Effector memory CD4-positive, alpha-beta T cell (primary cell): ENCODE measurements around the gene MSRB2.

Experiments
- DNase-seq, 3 donors: peaks; one replicate each; pipeline ENCODE4 v3.0.0-alpha.2; 2020
- H3K27ac ChIP-seq: 2 replicates; pipeline ENCODE4 v1.7.0; 2013; ENCODE audit warnings: mild to moderate bottlenecking, low read length, moderate library complexity; ENCODE audit not compliant: insufficient read depth, poor library complexity, severe bottlenecking
- H3K27me3 ChIP-seq: replicated peaks from 2 replicates; pipeline ENCODE4 v1.7.0; 2013; ENCODE audit warnings: mild to moderate bottlenecking, low read length; ENCODE audit not compliant: insufficient read depth, control insufficient read depth, poor library complexity, severe bottlenecking
- H3K36me3 ChIP-seq: 2 replicates; pipeline ENCODE4 v1.7.0; 2013; ENCODE audit warnings: mild to moderate bottlenecking, low read length, moderate library complexity; ENCODE audit not compliant: control insufficient read depth, insufficient read depth
- H3K4me1 ChIP-seq: 2 replicates; pipeline ENCODE4 v1.7.0; 2013; ENCODE audit warnings: low read length, mild to moderate bottlenecking; ENCODE audit not compliant: control insufficient read depth, insufficient read depth, poor library complexity, severe bottlenecking
- H3K4me3 ChIP-seq: 2 replicates; pipeline ENCODE4 v1.7.0; 2013; ENCODE audit warnings: low read length, low read depth, mild to moderate bottlenecking; ENCODE audit not compliant: insufficient read depth, poor library complexity, severe bottlenecking
- H3K9me3 ChIP-seq: 2 replicates; pipeline ENCODE4 v1.7.0; 2013; ENCODE audit warnings: mild to moderate bottlenecking, low read length, moderate library complexity; ENCODE audit not compliant: control insufficient read depth
- total RNA-seq, 3 donors: gene quantifications; one replicate each; lab custom pipeline; 2026; lab: John Stamatoyannopoulos, UW

Gene MSRB2
- 2.2 to 3.1 (median 2.3) reads per million in 3 donors for total RNA-seq

DNA sequence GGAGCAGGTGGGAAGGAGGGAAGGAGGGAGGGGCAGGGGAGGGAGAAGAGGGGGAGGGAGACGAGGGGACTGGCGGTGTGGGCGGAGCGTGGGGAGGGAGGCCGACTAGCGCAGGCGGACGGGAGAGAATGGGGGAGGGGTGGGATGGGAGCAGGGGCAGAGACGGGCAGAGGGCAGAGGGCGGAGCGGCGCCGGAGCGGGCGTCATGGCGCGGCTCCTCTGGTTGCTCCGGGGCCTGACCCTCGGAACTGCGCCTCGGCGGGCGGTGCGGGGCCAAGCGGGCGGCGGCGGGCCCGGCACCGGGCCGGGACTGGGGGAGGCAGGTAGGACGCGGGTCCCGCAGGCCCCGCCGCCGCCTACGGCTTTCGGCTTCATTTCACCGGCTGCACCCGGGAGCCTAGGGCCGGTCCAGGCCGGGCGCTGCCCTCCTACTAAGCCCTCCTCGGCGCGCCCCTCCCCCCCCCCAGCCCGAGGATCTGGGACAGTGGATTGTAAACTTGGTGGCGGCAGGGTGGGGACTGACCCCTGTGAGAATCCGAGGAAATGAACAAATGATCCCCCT lies at the start of gene MSRB2:
Gene MSRB2, plus strand, starts transcription at position 176 of the 562 bp plus-strand sequence. Its CDS starts 30 bp downstream, at position 206.
- no peaks in the 10 kb centered on the region for H3K36me3 ChIP-seq
- H3K27ac ChIP-seq = peak within 1 kb of the TSS; percentile 62
- no peaks in the 10 kb centered on the region for H3K27me3 ChIP-seq
- peaks cover 17% of the 10 kb centered on the region for H3K4me1 ChIP-seq
- peak within 1 kb of the TSS; percentile 66 for H3K4me3 ChIP-seq
- H3K9me3 ChIP-seq = no peaks in the 10 kb centered on the region
- DNase-seq = peak; percentile 58 to 68 (median 67)

GRCh38 chr10:23046027-23046426 lies 49.4 kb upstream of the MSRB2 start:
- H3K9me3 ChIP-seq = no peaks in the 10 kb centered on the region
- no peaks in the 10 kb centered on the region for H3K36me3 ChIP-seq
- no peaks in the 10 kb centered on the region for H3K27me3 ChIP-seq
- H3K4me3 ChIP-seq = no peak overlapping the region
- no peak overlapping the region for H3K27ac ChIP-seq
- no peak for DNase-seq
- no peaks in the 10 kb centered on the region for H3K4me1 ChIP-seq

DNA sequence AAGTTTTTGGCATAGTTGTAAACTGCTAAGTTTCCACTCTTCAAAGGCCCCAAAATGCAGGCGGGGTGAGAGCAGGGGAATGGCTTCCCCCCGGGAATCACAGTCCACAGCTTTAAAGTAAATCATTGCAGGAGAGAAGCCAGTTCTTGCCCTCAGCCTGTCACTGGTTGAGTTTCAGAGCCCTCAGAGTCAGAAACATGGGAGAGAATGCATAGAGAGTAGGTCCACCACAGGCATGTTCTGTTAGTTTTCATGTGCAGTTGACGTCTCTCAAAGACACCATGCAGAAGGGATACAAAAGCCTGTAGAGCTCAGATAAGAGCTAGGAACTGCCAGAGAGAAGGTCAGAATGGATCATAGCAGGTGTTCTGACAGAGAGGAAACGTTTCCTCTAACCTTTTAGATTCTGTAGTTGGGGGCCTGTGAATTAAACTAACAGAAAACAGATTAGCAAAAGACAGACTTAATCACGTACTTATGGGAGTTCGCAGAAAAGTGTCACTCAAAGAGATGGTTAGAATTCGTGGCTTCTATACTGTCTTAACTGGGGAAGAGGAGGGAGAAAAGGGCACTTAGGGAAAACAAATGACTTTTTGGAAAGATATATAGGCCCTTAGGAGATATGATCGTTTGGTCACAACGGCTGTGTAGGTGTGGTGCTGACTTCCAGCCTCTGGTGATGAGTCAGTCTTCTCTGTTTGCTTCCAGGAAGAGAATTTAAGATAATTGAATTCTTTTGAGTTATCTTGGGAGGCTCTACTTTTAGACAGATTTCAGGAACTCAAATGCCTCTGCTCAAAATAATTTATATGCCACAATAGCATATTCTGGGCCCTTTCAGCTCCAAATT lies 48.0 kb upstream of the MSRB2 start:
- no peaks in the 10 kb centered on the region for H3K36me3 ChIP-seq
- H3K9me3 ChIP-seq = no peaks in the 10 kb centered on the region
- no peak for DNase-seq
- H3K4me3 ChIP-seq = no peak overlapping the region
- no peaks in the 10 kb centered on the region for H3K4me1 ChIP-seq
- peaks cover 4% of the 10 kb centered on the region for H3K27me3 ChIP-seq
- no peak overlapping the region for H3K27ac ChIP-seq

GRCh38 chr10:23048191-23048590 lies 47.2 kb upstream of the MSRB2 start:
- peaks cover 4% of the 10 kb centered on the region for H3K27me3 ChIP-seq
- H3K36me3 ChIP-seq = no peaks in the 10 kb centered on the region
- H3K9me3 ChIP-seq = no peaks in the 10 kb centered on the region
- no peak overlapping the region for H3K27ac ChIP-seq
- no peaks in the 10 kb centered on the region for H3K4me1 ChIP-seq
- no peak overlapping the region for H3K4me3 ChIP-seq
- no peak for DNase-seq

DNA sequence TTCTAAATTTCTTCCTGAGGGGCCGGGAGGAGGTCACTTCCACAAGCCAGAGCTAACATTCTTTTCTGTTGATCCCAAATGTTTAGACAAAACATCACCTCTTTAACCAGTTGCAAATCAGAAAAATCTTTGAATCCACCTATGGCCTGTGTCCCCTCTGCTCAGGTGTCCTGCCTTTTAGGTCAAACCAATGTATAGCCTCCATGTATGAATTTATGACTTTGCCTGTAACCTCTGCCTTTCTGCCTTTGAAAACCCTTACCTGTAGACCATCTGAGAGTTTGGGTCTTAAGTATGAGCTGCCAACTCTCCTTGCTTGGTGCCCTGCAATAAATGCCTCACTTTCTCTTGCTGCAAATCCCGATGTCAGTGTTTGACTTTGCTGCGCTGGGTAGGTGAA lies 44.1 kb upstream of the MSRB2 start:
- no peaks in the 10 kb centered on the region for H3K36me3 ChIP-seq
- H3K27ac ChIP-seq = no peak overlapping the region
- H3K9me3 ChIP-seq = no peaks in the 10 kb centered on the region
- H3K4me1 ChIP-seq = no peaks in the 10 kb centered on the region
- H3K4me3 ChIP-seq = no peak overlapping the region
- peaks cover 4% of the 10 kb centered on the region for H3K27me3 ChIP-seq
- no peak for DNase-seq

- Histone ChIP-seq H3K36me3 (no peaks in the 10 kb centered on the region), H3K9me3 (no peaks in the 10 kb centered on the region), H3K27ac (no peak overlapping the region), H3K4me3 (no peak overlapping the region), H3K27me3 (peaks cover 4% of the 10 kb centered on the region), H3K4me1 (no peaks in the 10 kb centered on the region)
- no peak for DNase-seq
Observed at GRCh38 chr10:23051855-23052331, 43.5 kb upstream of the MSRB2 start.

DNA sequence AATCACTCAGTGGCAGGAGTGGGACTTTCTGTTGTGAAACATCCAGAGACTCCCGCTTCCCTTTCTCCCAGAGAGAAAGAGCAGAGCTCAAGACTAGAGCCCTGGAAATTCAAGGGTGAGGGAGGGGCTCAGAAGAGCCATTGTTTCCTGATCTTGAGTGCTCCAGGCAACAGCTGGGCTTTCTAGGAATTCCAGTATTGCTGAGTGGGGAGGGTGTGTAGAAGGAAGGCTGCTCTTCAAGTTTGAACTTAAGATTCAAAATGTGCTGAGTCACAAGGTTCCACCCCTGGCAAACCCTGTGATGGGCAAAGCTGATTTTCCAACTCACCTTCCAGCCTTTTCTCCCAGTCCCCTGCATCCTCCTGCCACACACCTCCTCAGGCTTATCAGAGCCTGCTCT lies 42.3 kb upstream of the MSRB2 start:
- Histone ChIP-seq H3K36me3 (no peaks in the 10 kb centered on the region), H3K27me3 (peaks cover 4% of the 10 kb centered on the region), H3K9me3 (no peaks in the 10 kb centered on the region), H3K27ac (no peak overlapping the region), H3K4me3 (no peak overlapping the region), H3K4me1 (no peaks in the 10 kb centered on the region)
- no peak for DNase-seq

GRCh38 chr10:23055424-23056185 lies 39.8 kb upstream of the MSRB2 start:
- Histone ChIP-seq H3K36me3 (no peaks in the 10 kb centered on the region), H3K27me3 (peaks cover 4% of the 10 kb centered on the region), H3K4me3 (no peak overlapping the region), H3K27ac (no peak overlapping the region), H3K4me1 (no peaks in the 10 kb centered on the region), H3K9me3 (no peaks in the 10 kb centered on the region)
- DNase-seq = no peak

GRCh38 chr10:23056186-23056579 lies 39.2 kb upstream of the MSRB2 start:
- Histone ChIP-seq H3K4me1 (no peaks in the 10 kb centered on the region), H3K27ac (no peak overlapping the region), H3K9me3 (no peaks in the 10 kb centered on the region), H3K27me3 (peaks cover 4% of the 10 kb centered on the region), H3K36me3 (no peaks in the 10 kb centered on the region), H3K4me3 (no peak overlapping the region)
- DNase-seq = no peak
